ENCODE results near the gene KCNK16.

DNA sequence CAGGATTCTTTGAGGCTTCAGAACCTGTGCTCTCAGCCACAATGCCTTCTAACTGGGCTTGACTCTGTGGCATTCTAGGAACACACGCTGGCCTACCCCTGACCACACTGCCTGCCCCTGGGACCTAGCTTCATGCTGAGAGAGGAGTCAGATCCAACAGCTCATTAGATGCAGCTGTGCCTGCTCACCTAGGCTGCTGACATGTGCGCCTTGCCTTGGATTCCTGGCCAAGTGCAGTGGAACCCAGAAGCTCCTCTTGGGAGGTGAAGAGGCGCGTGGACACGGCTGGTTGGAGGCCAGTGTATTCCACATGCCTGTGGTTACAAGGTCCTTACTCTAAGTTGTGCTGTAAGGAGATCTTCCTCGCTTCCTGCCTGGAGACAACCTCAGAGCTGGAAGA lies 24.7 kb upstream of the KCNK16 start:
- TF ChIP-seq CSDC2 (CRISPR knock-in tag; IDR thresholded peaks at IDR 0.05) = no peak
- no peak for TF ChIP-seq ZFP30 (CRISPR knock-in tag; IDR thresholded peaks at IDR 0.05)
- TF ChIP-seq PATZ1 (CRISPR knock-in tag; IDR thresholded peaks at IDR 0.05; ENCODE audit: borderline replicate concordance) = no peak
- TF ChIP-seq PPARA (CRISPR knock-in tag; IDR thresholded peaks at IDR 0.05; ENCODE audit: borderline replicate concordance) = no peak
- no peak for TF ChIP-seq ARNTL (CRISPR knock-in tag; IDR thresholded peaks at IDR 0.05; ENCODE audit: borderline replicate concordance, low read depth)
- TF ChIP-seq, protein P1, sequence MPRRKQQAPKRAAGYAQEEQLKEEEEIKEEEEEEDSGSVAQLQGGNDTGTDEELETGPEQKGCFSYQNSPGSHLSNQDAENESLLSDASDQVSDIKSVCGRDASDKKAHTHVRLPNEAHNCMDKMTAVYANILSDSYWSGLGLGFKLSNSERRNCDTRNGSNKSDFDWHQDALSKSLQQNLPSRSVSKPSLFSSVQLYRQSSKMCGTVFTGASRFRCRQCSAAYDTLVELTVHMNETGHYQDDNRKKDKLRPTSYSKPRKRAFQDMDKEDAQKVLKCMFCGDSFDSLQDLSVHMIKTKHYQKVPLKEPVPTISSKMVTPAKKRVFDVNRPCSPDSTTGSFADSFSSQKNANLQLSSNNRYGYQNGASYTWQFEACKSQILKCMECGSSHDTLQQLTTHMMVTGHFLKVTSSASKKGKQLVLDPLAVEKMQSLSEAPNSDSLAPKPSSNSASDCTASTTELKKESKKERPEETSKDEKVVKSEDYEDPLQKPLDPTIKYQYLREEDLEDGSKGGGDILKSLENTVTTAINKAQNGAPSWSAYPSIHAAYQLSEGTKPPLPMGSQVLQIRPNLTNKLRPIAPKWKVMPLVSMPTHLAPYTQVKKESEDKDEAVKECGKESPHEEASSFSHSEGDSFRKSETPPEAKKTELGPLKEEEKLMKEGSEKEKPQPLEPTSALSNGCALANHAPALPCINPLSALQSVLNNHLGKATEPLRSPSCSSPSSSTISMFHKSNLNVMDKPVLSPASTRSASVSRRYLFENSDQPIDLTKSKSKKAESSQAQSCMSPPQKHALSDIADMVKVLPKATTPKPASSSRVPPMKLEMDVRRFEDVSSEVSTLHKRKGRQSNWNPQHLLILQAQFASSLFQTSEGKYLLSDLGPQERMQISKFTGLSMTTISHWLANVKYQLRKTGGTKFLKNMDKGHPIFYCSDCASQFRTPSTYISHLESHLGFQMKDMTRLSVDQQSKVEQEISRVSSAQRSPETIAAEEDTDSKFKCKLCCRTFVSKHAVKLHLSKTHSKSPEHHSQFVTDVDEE (CRISPR knock-in tag; IDR thresholded peaks at IDR 0.05) = no peak
- no peak for TF ChIP-seq ZFP3 (CRISPR knock-in tag; IDR thresholded peaks at IDR 0.05)
- no peak for TF ChIP-seq ZNF70 (CRISPR knock-in tag; IDR thresholded peaks at IDR 0.05)
- TF ChIP-seq BACH2 (CRISPR knock-in tag; IDR thresholded peaks at IDR 0.05; ENCODE audit: borderline replicate concordance) = no peak
- TF ChIP-seq RARB (CRISPR knock-in tag; IDR thresholded peaks at IDR 0.05) = no peak
- TF ChIP-seq ZC3H10 (CRISPR knock-in tag; IDR thresholded peaks at IDR 0.05) = no peak
- no peak for TF ChIP-seq ESRRG (CRISPR knock-in tag; IDR thresholded peaks at IDR 0.05)

All from SK-N-SH treated with all-trans-retinoic acid at 6 μM for 48 hours (cell line).